B cell (primary cell): Measurements from ENCODE around the gene CD101. TPM values are rescaled to one million over a fixed set of nuclear protein-coding genes. Genes with fewer than 3 reads are reported as not detected.

ENCODE experiments used
- ATAC-seq: fragments of 200-7000 bp; cut with Tn5 transposase; one replicate; pipeline ENCODE4 v1.10.0; 2021; ENCODE audit warnings: low read depth, mild to moderate bottlenecking, moderate number of reproducible peaks, moderate library complexity
- CTCF ChIA-PET: fragments of 350-600 bp; sonication (Branson Sonifier 250); formaldehyde crosslinking; loops from one replicate; lab custom pipeline; 2021; ENCODE audit warnings: antibody characterized with exemption, inconsistent platforms; lab: Charles Lee
- POLR2A ChIA-PET: fragments of 350-600 bp; sonication (Branson Sonifier 250); formaldehyde crosslinking; loops from one replicate; lab custom pipeline; 2021; ENCODE audit warnings: antibody characterized with exemption; lab: Charles Lee
- DNase-seq: peaks from one replicate; pipeline ENCODE4 v3.0.0; 2013
- H2AFZ ChIP-seq: 2 replicates; pipeline ENCODE4 v1.6.1; 2012; ENCODE audit warnings: mild to moderate bottlenecking, low read depth, low read length; ENCODE audit not compliant: insufficient read depth, poor library complexity, severe bottlenecking
- H3K27ac ChIP-seq, 2 donors: 1 replicate in 1 of 2; 2 replicates in 1 of 2; pipeline ENCODE4 v1.5.1; 2012 to 2013; ENCODE audit warnings: low read length in 2 of 2, mild to moderate bottlenecking in 2 of 2, moderate library complexity in 1 of 2
- H3K27me3 ChIP-seq, 4 experiments: fragments of 200-600 bp in 1 of 4; sonication (generic) in 1 of 4; replicated peaks in 1 of 4; 1 replicate in 2 of 4; 2 replicates in 2 of 4; pipeline versions ENCODE4 v1.6.1 to v1.7.0; 2013 to 2016; ENCODE audit warnings: low read length in 3 of 4, mild to moderate bottlenecking in 2 of 4, mixed read lengths in 1 of 4, moderate library complexity in 1 of 4; ENCODE audit not compliant: insufficient read depth in 4 of 4, control insufficient read depth in 3 of 4; ENCODE audit errors: control extremely low read depth in 1 of 4
- H3K36me3 ChIP-seq, 2 experiments: replicated peaks in 1 of 2; 1 replicate in 1 of 2; 2 replicates in 1 of 2; pipeline versions ENCODE4 v1.6.1 to v1.7.1; 2013; ENCODE audit warnings: low read length in 1 of 2; ENCODE audit not compliant: insufficient read depth in 2 of 2, control insufficient read depth in 1 of 2; ENCODE audit errors: control extremely low read depth in 1 of 2, extremely low read depth in 1 of 2
- H3K4me1 ChIP-seq, 2 donors: fragments of 200-600 bp in 1 of 2; sonication (generic) in 1 of 2; 1 replicate in 1 of 2; 2 replicates in 1 of 2; pipeline versions ENCODE4 v1.5.1 to v1.6.1; 2013 to 2017; ENCODE audit warnings: low read length in 2 of 2; ENCODE audit not compliant: control insufficient read depth in 2 of 2, insufficient read depth in 2 of 2
- H3K4me2 ChIP-seq: replicated peaks from 2 replicates; pipeline ENCODE3; 2012; ENCODE audit warnings: mild to moderate bottlenecking, low read depth, low read length; ENCODE audit not compliant: poor library complexity, severe bottlenecking
- H3K4me3 ChIP-seq, 5 experiments: fragments of 200-600 bp in 1 of 5; sonication (generic) in 1 of 5; 1 replicate in 3 of 5; 2 replicates in 2 of 5; pipeline versions ENCODE4 v1.5.1 to v1.7.0; 2011 to 2016; ENCODE audit warnings: low read length in 4 of 5, mild to moderate bottlenecking in 4 of 5, low read depth in 2 of 5, control low read depth in 1 of 5, moderate library complexity in 1 of 5; ENCODE audit not compliant: insufficient read depth in 1 of 5; ENCODE audit errors: control extremely low read depth in 1 of 5, extremely low read depth in 1 of 5
- H3K79me2 ChIP-seq: fragments of 200-600 bp; sonication (generic); one replicate; pipeline ENCODE4 v1.6.0; 2016; ENCODE audit warnings: low read length; ENCODE audit not compliant: control insufficient read depth, insufficient read depth
- H3K9ac ChIP-seq: fragments of 200-600 bp; sonication (generic); 2 replicates; pipeline ENCODE4 v1.6.1; 2017; ENCODE audit warnings: mild to moderate bottlenecking, low read length, moderate library complexity
- H3K9me3 ChIP-seq, 3 donors: one replicate each; pipeline versions ENCODE4 v1.6.1 to v1.7.1; 2013; ENCODE audit warnings: low read length in 2 of 3; ENCODE audit not compliant: control insufficient read depth in 2 of 3, insufficient read depth in 1 of 3; ENCODE audit errors: control extremely low read depth in 1 of 3
- H4K20me1 ChIP-seq: 2 replicates; pipeline ENCODE4 v1.6.0; 2012; ENCODE audit warnings: mild to moderate bottlenecking, low read length; ENCODE audit not compliant: insufficient read depth, control insufficient read depth, poor library complexity, severe bottlenecking
- H3K27ac Mint-ChIP-seq: one replicate; pipeline ENCODE4 v1.8.0; 2021; ENCODE audit warnings: mixed read lengths
- H3K27me3 Mint-ChIP-seq: one replicate; pipeline ENCODE4 v1.8.0; 2021; ENCODE audit warnings: mixed read lengths
- H3K4me1 Mint-ChIP-seq: one replicate; pipeline ENCODE4 v1.8.0; 2021; ENCODE audit warnings: mixed read lengths
- H3K4me3 Mint-ChIP-seq: one replicate; pipeline ENCODE4 v1.8.0; 2021; ENCODE audit warnings: mixed read lengths
- H3K9me3 Mint-ChIP-seq: one replicate; pipeline ENCODE4 v1.8.0; 2022; ENCODE audit warnings: mixed read lengths; ENCODE audit not compliant: insufficient read depth
- EZH2 ChIP-seq: IDR thresholded peaks from 2 replicates; pipeline ENCODE4 v1.6.1; 2012; ENCODE audit warnings: borderline replicate concordance, low read depth, mild to moderate bottlenecking, moderate library complexity, low read length; ENCODE audit not compliant: insufficient read depth, poor library complexity, severe bottlenecking
- WGBS: methylation state at CpG from one replicate; pipeline ENCODE4 v1.1.5; 2013; ENCODE audit warnings: missing lambda C conversion rate; ENCODE audit not compliant: insufficient coverage; 5-methylcytosine and 5-hydroxymethylcytosine counted together
- intact Hi-C: fragments of 100-400 bp; cut with micrococcal nuclease; formaldehyde crosslinking; loops from one replicate; pipeline ENCODE4 v1.10.0; 2022
- polyA plus RNA-seq: library from polyadenylated mRNA; depleted of rRNA; stranded (reverse); fragments of >200 nt; gene quantifications from 2 replicates; pipeline ENCODE4 v1.2.3, GENCODE V29; 2012
- total RNA-seq, 2 donors: library from RNA; stranded (reverse); fragments of 120-200 nt in 1 of 2; gene quantifications; 1 replicate in 1 of 2; 2 replicates in 1 of 2; pipeline versions ENCODE4 v1.2.3 to v1.2.4, GENCODE V29; 2013 to 2022
- TF ChIP-seq, protein P1 (sequence below): fragments of 200-600 bp; IDR thresholded peaks from one replicate; pipeline ENCODE4 v1.8.0; 2022; ENCODE audit warnings: antibody characterized with exemption, mild to moderate bottlenecking

Gene CD101
- total and polyA plus RNA-seq, 2 donors (not counting 1 experiment from before 2014, with no cell fraction given): 0.19 TPM; not detected in 1

DNA sequence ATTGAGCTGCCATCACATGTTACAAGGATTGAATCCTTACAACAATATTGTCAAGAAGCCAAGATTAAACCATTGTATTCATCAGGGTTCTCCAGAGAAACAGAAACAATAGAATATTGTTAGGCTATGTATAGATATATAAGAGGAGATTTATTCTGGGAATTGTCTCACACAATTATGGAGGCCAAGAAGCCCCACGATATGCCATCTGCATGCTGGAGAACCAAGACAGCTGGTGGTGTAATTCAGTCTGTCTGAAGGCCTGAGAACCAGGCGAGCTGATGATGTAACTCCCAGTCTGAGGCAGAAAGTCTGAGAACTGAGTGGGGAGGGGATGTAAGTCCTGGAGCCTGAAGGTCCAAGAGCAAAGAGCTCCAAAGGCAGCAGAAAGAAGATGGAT is 44.1 kb downstream of the CD101 start:
- WGBS: 100% methylated on average over 2 of the region's 2 CpGs
- H3K4me1 Mint-ChIP-seq: peaks cover 31% of the 10 kb centered on the region
- DNase-seq (no peak), ATAC-seq (no peak)
- Histone ChIP-seq H3K9me3 (no peaks in the 10 kb centered on the region), H3K79me2 (no peaks in the 10 kb centered on the region), H3K4me1 (peaks cover 31 to 33% of the 10 kb centered on the region in 2 donors), H3K27me3 (no peaks in the 10 kb centered on the region), H2AFZ (no peak overlapping the region), H4K20me1 (no peaks in the 10 kb centered on the region), H3K27ac (no peak overlapping the region), H3K4me3 (no peak overlapping the region), H3K9ac (no peak overlapping the region), H3K36me3 (no peaks in the 10 kb centered on the region), H3K4me2 (no peak overlapping the region)
- ChIA-PET CTCF (interaction anchor here (2.7 kb wide), 1 partner anchor 321 kb away, joined by 7 read pairs; no protein-coding TSS in a partner anchor), POLR2A (no interaction called here)
- peaks cover 3% of the 10 kb centered on the region for H3K9me3 Mint-ChIP-seq
- no peak for TF ChIP-seq EZH2
- TF ChIP-seq, protein P1, sequence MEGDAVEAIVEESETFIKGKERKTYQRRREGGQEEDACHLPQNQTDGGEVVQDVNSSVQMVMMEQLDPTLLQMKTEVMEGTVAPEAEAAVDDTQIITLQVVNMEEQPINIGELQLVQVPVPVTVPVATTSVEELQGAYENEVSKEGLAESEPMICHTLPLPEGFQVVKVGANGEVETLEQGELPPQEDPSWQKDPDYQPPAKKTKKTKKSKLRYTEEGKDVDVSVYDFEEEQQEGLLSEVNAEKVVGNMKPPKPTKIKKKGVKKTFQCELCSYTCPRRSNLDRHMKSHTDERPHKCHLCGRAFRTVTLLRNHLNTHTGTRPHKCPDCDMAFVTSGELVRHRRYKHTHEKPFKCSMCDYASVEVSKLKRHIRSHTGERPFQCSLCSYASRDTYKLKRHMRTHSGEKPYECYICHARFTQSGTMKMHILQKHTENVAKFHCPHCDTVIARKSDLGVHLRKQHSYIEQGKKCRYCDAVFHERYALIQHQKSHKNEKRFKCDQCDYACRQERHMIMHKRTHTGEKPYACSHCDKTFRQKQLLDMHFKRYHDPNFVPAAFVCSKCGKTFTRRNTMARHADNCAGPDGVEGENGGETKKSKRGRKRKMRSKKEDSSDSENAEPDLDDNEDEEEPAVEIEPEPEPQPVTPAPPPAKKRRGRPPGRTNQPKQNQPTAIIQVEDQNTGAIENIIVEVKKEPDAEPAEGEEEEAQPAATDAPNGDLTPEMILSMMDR: no peak
- H3K27ac Mint-ChIP-seq: no peak overlapping the region
- no peaks in the 10 kb centered on the region for H3K27me3 Mint-ChIP-seq
- intact Hi-C loops: no loop called here
- no peak overlapping the region for H3K4me3 Mint-ChIP-seq

GRCh38 chr1:117046781-117047180 is 45.2 kb downstream of the CD101 start:
- Histone ChIP-seq H4K20me1 (no peaks in the 10 kb centered on the region), H3K4me3 (no peak overlapping the region), H3K79me2 (no peaks in the 10 kb centered on the region), H3K27me3 (no peaks in the 10 kb centered on the region), H3K36me3 (no peaks in the 10 kb centered on the region), H2AFZ (no peak overlapping the region), H3K9me3 (no peaks in the 10 kb centered on the region), H3K27ac (no peak overlapping the region), H3K9ac (no peak overlapping the region), H3K4me1 (peaks cover 42 to 43% of the 10 kb centered on the region in 2 donors), H3K4me2 (no peak overlapping the region)
- ChIA-PET CTCF (interaction anchor here (0.6 kb wide), 1 partner anchor 13 kb away, joined by 3 read pairs; no protein-coding TSS in a partner anchor), POLR2A (no interaction called here)
- Mint-ChIP-seq H3K27ac (no peak overlapping the region), H3K9me3 (no peaks in the 10 kb centered on the region), H3K27me3 (no peaks in the 10 kb centered on the region), H3K4me1 (peaks cover 41% of the 10 kb centered on the region), H3K4me3 (no peak overlapping the region)
- ATAC-seq: no peak
- TF ChIP-seq EZH2: no peak
- TF ChIP-seq, protein P1: no peak
- DNase-seq: no peak
- intact Hi-C loops: no loop called here
- 100% methylated on average over 1 of the region's 4 CpGs for WGBS
